D721Med (cell line): ENCODE measurements around the gene TNIP1.

Experiments used
- DNase-seq: peaks from one replicate; pipeline ENCODE4 v3.0.0; 2011; ENCODE audit warnings: low spot score; ENCODE audit not compliant: insufficient read length
- FAIRE-seq: peaks from 2 replicates; lab custom pipeline; 2011; peaks lifted over from hg19 to GRCh38; lab: Jason Lieb, UNC
- CTCF ChIP-seq: IDR thresholded peaks from 2 replicates; pipeline ENCODE4 v1.5.1; 2012; ENCODE audit warnings: mild to moderate bottlenecking, control low read depth; ENCODE audit not compliant: insufficient read depth; ENCODE audit errors: missing control alignments

TNIP1 gene, protein sequence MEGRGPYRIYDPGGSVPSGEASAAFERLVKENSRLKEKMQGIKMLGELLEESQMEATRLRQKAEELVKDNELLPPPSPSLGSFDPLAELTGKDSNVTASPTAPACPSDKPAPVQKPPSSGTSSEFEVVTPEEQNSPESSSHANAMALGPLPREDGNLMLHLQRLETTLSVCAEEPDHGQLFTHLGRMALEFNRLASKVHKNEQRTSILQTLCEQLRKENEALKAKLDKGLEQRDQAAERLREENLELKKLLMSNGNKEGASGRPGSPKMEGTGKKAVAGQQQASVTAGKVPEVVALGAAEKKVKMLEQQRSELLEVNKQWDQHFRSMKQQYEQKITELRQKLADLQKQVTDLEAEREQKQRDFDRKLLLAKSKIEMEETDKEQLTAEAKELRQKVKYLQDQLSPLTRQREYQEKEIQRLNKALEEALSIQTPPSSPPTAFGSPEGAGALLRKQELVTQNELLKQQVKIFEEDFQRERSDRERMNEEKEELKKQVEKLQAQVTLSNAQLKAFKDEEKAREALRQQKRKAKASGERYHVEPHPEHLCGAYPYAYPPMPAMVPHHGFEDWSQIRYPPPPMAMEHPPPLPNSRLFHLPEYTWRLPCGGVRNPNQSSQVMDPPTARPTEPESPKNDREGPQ

DNA sequence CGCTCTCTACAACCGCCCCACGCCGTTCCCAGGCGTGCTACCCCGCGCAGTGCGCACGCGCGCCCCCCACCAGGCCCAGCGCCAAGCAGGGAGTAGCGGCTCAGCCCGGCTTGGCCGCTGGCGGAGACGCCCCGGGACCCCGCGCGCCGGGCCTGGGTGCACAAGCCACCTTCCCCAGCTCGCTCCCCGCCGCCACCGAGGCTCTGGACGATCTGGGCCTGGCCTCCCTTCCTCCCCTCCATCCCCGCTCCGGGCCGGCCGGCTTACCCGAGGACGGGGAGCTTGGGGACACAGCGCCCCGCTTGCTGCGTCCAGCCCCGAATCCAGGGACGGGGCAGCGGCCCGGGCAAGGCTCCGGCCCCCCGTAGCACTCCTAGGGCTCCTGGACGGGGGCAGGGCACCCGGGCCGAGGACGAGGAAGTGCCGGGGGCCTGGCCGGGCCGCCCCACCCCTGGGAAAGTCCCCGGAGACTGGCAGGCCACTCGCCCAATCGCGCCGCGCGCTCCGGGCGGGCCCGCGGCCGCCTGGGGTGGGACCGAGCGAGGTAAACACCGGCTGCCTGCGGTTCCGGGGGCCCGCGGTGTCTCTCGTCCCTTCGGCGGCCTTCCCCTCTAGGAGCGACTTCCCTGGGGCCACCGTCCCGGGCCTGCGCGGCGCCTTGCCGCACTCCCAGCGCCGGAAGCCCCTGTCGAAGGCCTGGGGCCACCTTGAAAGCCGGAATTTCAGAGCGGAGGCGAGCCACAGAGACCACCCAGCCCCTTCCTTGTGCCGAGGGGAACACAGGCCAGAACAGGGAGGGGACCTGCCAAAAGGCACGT lies at the start of gene TNIP1:
TSS of gene TNIP1 (minus strand) at position 422 of the 818 bp plus-strand sequence. CDS start 15,939 bp downstream, outside the sequence.
- FAIRE-seq = no peak
- no peak for TF ChIP-seq CTCF

DNA sequence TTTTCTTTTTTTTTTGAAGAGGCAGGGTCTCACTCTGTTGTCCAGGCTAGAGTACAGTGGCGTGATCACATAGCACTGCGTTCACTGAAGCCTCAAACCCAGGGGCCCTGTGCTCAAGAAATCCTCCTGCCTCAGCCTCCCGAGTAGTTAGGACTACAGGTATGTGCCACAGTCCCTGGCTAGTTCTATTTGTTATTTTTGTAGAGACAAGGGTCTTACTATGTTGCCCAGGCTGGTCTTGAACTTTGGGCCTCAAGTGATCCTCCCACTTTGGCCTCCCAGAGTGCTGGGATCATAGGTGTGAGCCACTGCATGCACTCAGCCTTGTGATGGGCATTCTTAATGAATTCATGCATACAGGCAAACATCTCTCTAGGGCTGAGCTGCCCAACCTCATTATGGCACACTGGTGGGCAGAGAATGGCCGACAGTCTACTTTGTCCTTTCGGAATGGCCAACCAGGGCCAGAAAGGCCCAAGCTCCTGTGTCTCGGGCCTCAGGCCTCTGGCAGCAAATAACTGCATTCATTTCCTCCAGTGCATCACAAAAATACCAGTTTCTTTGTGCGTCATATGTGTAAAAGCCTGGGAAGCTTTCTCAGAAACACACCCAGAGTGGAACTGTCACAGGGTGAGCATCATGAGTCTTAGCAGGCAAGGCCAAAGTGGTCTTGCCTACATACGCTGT lies 49.5 kb upstream of the TNIP1 start:
- no peak for TF ChIP-seq CTCF
- FAIRE-seq = no peak
- DNase-seq = no peak

More for the DNA sequence above, at the start of gene TNIP1:
- DNase-seq = peak; percentile 88

- DNase-seq (no peak), FAIRE-seq (no peak)
- no peak for TF ChIP-seq CTCF
Measured at GRCh38 chr5:151128817-151129216, 48.0 kb upstream of the TNIP1 start.

GRCh38 chr5:151127926-151128325 lies 47.1 kb upstream of the TNIP1 start:
- FAIRE-seq = no peak
- no peak for TF ChIP-seq CTCF
- no peak for DNase-seq

- no peak for FAIRE-seq
- TF ChIP-seq CTCF = peak; percentile 88
Measured at GRCh38 chr5:151126199-151126645, 45.4 kb upstream of the TNIP1 start.

DNA sequence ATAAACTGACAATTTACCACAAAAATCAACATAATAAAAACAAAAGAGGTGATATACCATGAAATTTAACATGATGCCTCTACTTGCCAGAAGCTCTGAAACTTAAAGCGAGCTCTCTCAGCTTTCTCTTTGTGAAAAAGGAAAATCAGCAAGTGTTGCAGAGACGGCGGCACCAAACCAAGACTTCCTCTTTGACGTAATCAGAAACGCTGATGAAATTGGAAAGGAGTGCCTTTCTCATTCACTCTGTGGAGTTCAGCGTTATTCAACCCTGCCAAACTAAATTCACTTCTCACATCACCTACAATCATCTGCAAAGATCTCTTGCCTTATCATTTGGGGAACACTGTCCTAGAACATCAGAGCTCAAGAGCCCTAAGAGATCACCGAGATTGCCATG lies 44.6 kb upstream of the TNIP1 start:
- DNase-seq (no peak), FAIRE-seq (no peak)
- no peak for TF ChIP-seq CTCF

More at GRCh38 chr5:151126199-151126645, 45.4 kb upstream of the TNIP1 start:
- DNase-seq = peak; percentile 55
